ENCODE measurements around the gene P2RY6. TPM values are rescaled to one million over a fixed set of nuclear protein-coding genes. Genes with fewer than 3 reads are reported as not detected.

The P2RY6 gene
- total and polyA plus RNA-seq, 2 of the 8 experiments (the other 6 are each of a cell fraction or from before 2014, with no cell fraction given), result 0.15 TPM; not detected in 1

GRCh38 chr11:73265853-73266645 is 6.1 kb upstream of the P2RY6 start:
- Histone ChIP-seq H3K56ac (replicated peaks; ENCODE audit: insufficient read length, low read depth, low read length) (no peak overlapping the region), H3K9ac (replicated peaks in 1 of 4; ENCODE audit: extremely low read depth in 1 of 4, low read depth in 3 of 4, low read length in 3 of 4) (no peak overlapping the region), H4K91ac (replicated peaks; ENCODE audit: insufficient read length, low read length) (no peak overlapping the region), H4K5ac (ENCODE audit: insufficient read length, low read depth, low read length) (no peak overlapping the region), H3K4ac (replicated peaks; ENCODE audit: insufficient read length, low read depth, low read length) (no peak overlapping the region), H3K27me3 (replicated peaks in 1 of 4; ENCODE audit: control insufficient read depth in 3 of 4, extremely low read depth in 1 of 4, insufficient read depth in 3 of 4, low read length in 3 of 4) (peaks cover 0 to 13% (median 12%) of the 10 kb centered on the region in 4 experiments; a peak in 5 of 7 replicates), H2BK15ac (ENCODE audit: low read length) (no peak overlapping the region; the same call in 1 of the 2 replicates), H3K79me1 (ENCODE audit: low read depth, low read length) (0 out of 2 replicates have a peak, but pooled peaks cover 3% of the 10 kb centered on the region), H2BK5ac (ENCODE audit: low read depth, low read length) (no peak overlapping the region), H2AFZ (ENCODE audit: low read length) (no peak overlapping the region), H3K4me2 (ENCODE audit: insufficient read depth in 1 of 2, low read depth in 2 of 2, low read length in 2 of 2) (no peak overlapping the region), H2BK12ac (ENCODE audit: low read depth, low read length) (no peak overlapping the region), H3K14ac (ENCODE audit: insufficient read length) (no peak overlapping the region), H4K20me1 (replicated peaks in 1 of 2; ENCODE audit: control insufficient read depth in 1 of 2, insufficient read depth in 2 of 2, low read length in 2 of 2) (peaks cover 0 to 1% of the 10 kb centered on the region in 2 experiments), H2BK120ac (replicated peaks; ENCODE audit: low read depth, low read length) (no peak overlapping the region), H3K79me2 (ENCODE audit: control insufficient read depth in 1 of 2, insufficient read depth in 2 of 2, low read length in 2 of 2) (no peaks in the 10 kb centered on the region), H3K23me2 (ENCODE audit: low read depth, low read length) (no peaks in the 10 kb centered on the region; the same call in 1 of the 2 replicates), H3K4me1 (replicated peaks in 1 of 4; ENCODE audit: control insufficient read depth in 3 of 4, insufficient read depth in 4 of 4, low read length in 3 of 4) (peaks cover 0 to 14% (median 8%) of the 10 kb centered on the region in 4 experiments; a peak in 6 of 7 replicates), H2AK5ac (ENCODE audit: low read depth, low read length) (no peak overlapping the region), H3K18ac (ENCODE audit: extremely low read depth, low read length) (no peak overlapping the region), H3K4me3 (ENCODE audit: extremely low read depth in 1 of 4, insufficient read depth in 2 of 4, low read depth in 3 of 4, low read length in 4 of 4) (no peak overlapping the region), H3K27ac (ENCODE audit: low read depth, low read length) (no peak overlapping the region), H3K9me3 (ENCODE audit: insufficient read depth in 2 of 2, low read depth in 1 of 2, low read length in 1 of 2) (no peaks in the 10 kb centered on the region), H2BK20ac (ENCODE audit: low read length) (no peak overlapping the region), H3K36me3 (ENCODE audit: control insufficient read depth in 2 of 4, insufficient read depth in 4 of 4, low read length in 3 of 4) (no peaks in the 10 kb centered on the region), H4K8ac (ENCODE audit: extremely low read depth, insufficient read depth, low read length) (no peak overlapping the region), H3K23ac (ENCODE audit: insufficient read length) (no peak overlapping the region)
- 71% methylated on average over 3 of the region's 3 CpGs; no CpG with 5 or more reads in 1 of the 2 experiments for WGBS, 2 experiments (ENCODE audit: extremely low coverage in 1 of 2, insufficient coverage in 1 of 2, insufficient read length in 1 of 2, insufficient replicate concordance in 2 of 2, low coverage in 1 of 2, low lambda C conversion rate in 2 of 2, missing lambda C conversion rate in 1 of 2)
- DNase-seq (ENCODE audit: low read depth in 1 of 2, low spot score in 2 of 2), result no peak
- POLR2A ChIA-PET (ENCODE audit: partially characterized antibody), result interaction anchor here (1.2 to 1.7 kb wide), 2 partner anchors 20 to 43 kb away, joined by 3 to 6 read pairs; no protein-coding TSS in a partner anchor
- no peak for FAIRE-seq
- CTCF ChIA-PET (ENCODE audit: partially characterized antibody), result interaction anchor here (0.9 to 16.5 kb wide), 12 partner anchors 9 to 359 kb away, joined by 3 to 173 read pairs (median 4); partner anchors contain the start of gene FCHSD2
- TF ChIP-seq SRF (IDR thresholded peaks at IDR 0.05; ENCODE audit: low read depth, low read length) (no peak), KDM1A (IDR thresholded peaks at IDR 0.05; ENCODE audit: borderline replicate concordance, low read length) (no peak), MAX (IDR thresholded peaks at IDR 0.05) (no peak), POLR2AphosphoS5 (IDR thresholded peaks at IDR 0.05; ENCODE audit: low read depth, low read length) (no peak), E2F6 (IDR thresholded peaks at IDR 0.05) (no peak), BACH1 (IDR thresholded peaks at IDR 0.05; ENCODE audit: low read length) (no peak), TBP (IDR thresholded peaks at IDR 0.05; ENCODE audit: low read depth, low read length) (no peak), KDM5A (IDR thresholded peaks at IDR 0.05; ENCODE audit: low read length) (no peak), ZNF274 (IDR thresholded peaks at IDR 0.05; ENCODE audit: borderline replicate concordance, extremely low read depth, low read length) (no peak), CEBPB (IDR thresholded peaks at IDR 0.05; ENCODE audit: low read depth, low read length) (no peak), EP300 (IDR thresholded peaks at IDR 0.05; ENCODE audit: borderline replicate concordance in 1 of 2, low read depth in 2 of 2, low read length in 2 of 2) (no peak)

All from H1 (cell line).